Epithelial cell of esophagus (primary cell): ENCODE measurements around the gene DDX21.

Experiments
- DNase-seq: peaks from one replicate; pipeline ENCODE4 v3.0.0; 2010; ENCODE audit warnings: low read depth
- H3K4me3 ChIP-seq: 2 replicates; pipeline ENCODE4 v1.5.1; 2011; ENCODE audit warnings: mild to moderate bottlenecking, low read length, control low read depth
- TF ChIP-seq, protein P1 (sequence below): IDR thresholded peaks from 2 replicates; pipeline ENCODE4 v1.5.1; 2011; ENCODE audit warnings: low read depth, mild to moderate bottlenecking, low read length, control low read depth, inconsistent platforms; ENCODE audit not compliant: insufficient read depth; ENCODE audit errors: missing control alignments

The DDX21 gene

DNA sequence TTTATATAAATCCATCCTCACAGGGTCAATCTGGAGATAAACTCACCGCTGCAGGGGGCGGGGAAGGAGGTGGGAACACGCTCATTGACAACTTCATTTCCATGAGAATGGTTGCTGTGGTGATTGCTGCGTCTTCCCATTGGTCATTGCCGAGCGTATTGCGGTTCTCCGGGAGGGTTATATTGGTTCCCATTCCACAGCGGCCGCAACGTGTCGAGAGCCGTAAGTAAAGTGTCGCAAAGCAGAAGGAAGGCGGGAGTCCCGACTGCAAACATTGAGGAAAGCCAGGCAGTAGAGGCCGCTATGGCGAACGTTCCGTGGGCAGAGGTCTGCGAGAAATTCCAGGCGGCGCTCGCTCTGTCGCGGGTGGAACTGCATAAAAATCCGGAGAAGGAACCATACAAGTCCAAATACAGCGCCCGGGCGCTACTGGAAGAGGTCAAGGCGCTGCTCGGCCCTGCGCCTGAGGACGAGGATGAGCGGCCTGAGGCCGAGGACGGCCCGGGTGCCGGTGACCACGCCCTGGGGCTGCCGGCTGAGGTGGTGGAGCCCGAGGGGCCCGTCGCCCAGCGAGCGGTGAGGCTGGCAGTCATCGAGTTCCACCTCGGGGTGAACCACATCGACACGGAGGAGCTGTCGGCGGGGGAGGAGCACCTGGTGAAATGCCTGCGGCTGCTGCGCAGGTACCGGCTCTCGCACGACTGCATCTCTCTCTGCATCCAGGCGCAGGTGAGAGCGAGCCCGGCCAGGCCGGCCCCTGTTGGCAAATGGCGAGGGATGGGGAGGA, 32.8 kb downstream of the DDX21 start, which contains the start of gene KIFBP:
Gene KIFBP, plus strand, starts transcription at position 274 of the 787 bp plus-strand sequence. Its CDS starts 30 bp downstream, at position 304.
- peak within 1 kb of the TSS; percentile 89 for H3K4me3 ChIP-seq
- peak; percentile 99 for DNase-seq
- TF ChIP-seq, protein P1, sequence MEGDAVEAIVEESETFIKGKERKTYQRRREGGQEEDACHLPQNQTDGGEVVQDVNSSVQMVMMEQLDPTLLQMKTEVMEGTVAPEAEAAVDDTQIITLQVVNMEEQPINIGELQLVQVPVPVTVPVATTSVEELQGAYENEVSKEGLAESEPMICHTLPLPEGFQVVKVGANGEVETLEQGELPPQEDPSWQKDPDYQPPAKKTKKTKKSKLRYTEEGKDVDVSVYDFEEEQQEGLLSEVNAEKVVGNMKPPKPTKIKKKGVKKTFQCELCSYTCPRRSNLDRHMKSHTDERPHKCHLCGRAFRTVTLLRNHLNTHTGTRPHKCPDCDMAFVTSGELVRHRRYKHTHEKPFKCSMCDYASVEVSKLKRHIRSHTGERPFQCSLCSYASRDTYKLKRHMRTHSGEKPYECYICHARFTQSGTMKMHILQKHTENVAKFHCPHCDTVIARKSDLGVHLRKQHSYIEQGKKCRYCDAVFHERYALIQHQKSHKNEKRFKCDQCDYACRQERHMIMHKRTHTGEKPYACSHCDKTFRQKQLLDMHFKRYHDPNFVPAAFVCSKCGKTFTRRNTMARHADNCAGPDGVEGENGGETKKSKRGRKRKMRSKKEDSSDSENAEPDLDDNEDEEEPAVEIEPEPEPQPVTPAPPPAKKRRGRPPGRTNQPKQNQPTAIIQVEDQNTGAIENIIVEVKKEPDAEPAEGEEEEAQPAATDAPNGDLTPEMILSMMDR = peak; percentile 58

DNA sequence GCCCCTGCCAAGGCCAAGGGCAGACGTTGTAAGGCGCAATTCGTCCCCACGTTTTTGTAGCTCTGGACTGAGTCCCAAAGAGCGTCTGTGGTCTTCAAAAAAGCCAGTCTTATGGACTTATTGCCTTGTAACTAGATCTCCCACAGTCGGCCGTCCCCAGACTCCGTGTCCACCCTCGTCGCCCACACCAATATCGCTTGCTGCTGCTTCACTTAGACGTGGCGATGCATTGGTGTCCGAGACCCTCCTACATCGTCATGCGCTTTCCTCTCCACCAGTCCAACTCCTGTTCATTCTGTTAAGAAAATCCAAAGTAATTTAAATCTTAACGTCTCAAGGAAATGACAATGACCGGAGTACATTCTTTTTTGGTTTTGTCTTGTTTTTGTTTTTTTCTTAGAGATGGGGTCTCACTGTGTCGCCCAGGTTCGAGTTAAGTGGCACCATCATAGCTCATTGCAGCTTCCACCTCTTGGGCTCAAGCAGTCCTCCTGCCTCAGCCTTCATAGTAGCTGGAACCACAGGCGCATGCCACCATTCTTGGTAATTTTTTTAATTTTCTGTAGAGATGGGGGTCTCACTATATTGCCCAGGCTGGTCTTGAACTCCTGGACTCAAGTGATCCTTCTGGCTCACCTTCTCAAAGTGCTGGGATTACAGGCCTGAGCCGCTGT, 33.5 kb downstream of the DDX21 start:
- DNase-seq = no peak
- H3K4me3 ChIP-seq = peak overlapping the region; percentile 89
- TF ChIP-seq, protein P1 = no peak

DNA sequence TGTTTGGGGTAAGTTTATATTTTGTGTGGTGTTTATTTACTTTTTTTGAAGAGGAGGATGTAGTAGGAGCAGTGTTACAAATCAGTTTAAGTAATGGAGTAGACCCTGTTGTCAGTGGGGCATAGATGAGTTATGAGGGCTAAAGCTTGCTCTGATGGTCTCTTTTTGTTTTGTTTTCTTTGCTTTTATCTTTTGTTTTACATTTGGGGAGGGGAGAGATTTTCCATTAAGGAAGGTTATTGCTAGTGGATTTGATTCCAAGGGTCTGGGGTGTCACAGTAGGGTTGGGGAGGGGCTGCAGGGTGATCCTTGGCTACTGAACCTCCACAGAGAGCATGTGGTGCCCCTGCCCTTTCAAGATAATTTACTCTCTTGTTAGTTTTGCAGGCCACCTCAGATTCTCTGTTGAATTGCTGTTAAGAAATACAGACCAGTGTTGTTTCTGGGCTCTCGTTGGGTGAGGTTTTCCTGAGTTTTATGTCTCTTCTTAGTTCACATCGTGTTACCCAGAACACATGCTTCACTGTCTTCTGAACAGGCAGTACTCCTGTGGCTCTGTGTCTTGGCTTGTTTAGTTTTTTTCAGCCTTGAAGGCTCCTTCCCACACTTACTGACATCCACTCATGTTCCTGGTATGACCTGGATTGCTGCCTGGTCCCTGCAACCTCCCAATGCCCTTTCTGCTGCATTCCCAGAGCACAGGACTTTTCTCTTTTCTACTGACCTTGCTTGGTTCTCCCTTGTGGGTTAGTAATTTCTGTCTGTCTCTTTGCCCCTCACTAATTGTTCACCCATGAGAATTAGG, 36.9 kb downstream of the DDX21 start:
- TF ChIP-seq, protein P1 = no peak
- DNase-seq = peak; percentile 74
- no peak overlapping the region for H3K4me3 ChIP-seq

DNA sequence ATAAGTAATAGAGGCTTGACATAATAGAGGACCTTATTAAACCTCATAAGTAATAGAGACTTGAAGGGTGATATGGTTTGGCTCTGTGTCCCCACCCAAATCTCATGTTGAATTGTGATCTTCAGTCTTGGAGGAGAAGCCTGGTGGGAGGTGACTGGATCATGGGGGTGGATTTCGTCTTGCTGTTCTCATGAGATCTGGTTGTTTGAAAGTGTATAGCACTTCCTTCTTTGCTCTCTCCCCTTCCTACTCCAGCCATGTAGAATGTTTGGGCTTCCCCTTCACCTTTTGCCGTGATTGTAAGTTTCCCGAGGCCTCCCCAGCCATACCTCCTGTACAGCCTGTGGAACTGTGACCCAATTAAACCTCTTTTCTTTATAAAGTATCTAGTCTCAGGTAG, 41.2 kb downstream of the DDX21 start:
- TF ChIP-seq, protein P1 = no peak
- no peak overlapping the region for H3K4me3 ChIP-seq
- no peak for DNase-seq

DNA sequence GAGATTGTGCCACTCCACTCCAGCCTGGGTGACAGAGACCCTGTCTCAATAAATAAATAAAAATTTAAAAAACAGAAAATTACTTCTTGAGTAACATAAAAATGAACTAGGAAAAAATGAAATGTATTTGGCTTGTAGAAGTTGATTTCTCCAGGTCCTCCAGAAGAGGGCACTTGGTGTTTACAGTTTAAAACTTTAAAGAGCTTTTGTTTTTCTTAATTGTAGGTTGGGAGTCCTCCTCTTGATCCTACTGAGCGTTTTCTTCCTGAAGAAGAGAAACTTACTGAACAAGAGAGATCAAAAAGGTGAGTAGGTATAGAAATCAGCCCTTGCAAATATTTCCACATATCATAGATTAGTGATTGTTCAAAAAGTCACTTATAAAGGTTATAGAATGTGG, 48.9 kb downstream of the DDX21 start:
- TF ChIP-seq, protein P1 = peak; percentile 55
- DNase-seq = peak; percentile 46

DNA sequence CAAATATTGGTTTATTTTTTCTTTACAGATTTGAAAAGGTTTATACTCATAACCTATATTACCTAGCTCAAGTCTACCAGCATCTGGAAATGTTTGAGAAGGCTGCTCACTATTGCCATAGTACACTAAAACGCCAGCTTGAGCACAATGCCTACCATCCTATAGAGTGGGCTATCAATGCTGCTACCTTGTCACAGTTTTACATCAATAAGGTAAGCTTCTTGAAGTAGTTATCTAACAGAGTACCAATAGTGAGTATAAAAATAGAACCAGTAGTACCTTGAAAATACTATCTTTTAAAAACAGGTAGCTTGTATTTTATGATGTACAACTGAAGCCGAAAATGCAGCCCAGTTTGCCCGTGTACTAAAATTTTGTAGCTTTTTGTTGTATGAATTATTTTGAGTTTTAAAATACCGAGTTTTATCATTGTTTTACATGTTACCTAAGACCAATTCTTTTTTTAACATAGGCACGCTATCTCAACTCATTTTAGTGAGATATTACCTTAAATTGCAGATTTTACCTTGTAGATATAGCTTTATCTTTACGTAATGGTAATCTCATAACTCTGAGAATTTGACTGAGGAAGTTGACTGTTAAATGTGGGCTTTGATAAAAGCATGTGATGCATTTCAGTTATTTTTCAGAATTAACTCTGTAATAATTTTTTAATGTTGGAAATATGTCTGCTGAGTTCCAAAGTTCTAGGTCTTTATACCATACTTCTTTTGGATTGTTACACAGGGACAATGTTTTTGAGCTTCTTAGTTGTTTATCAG, 49.9 kb downstream of the DDX21 start:
- no peak overlapping the region for H3K4me3 ChIP-seq
- DNase-seq = no peak
- TF ChIP-seq, protein P1 = no peak

More for the DNA sequence above, 48.9 kb downstream of the DDX21 start:
- no peak overlapping the region for H3K4me3 ChIP-seq
